Sigmoid colon (tissue), 3 donors: ENCODE measurements around the gene POLRMT.

Experiments used
- POLR2A ChIP-seq, 2 donors: fragments of 450-650 bp; IDR thresholded peaks; one replicate each; pipeline ENCODE4 v1.6.1; 2016; ENCODE audit warnings: antibody characterized with exemption in 2 of 2, mild to moderate bottlenecking in 2 of 2, moderate library complexity in 2 of 2
- TF ChIP-seq, protein P1 (sequence below), 4 experiments: fragments of 450-650 bp in 3 of 4; fragments of 200-600 bp in 1 of 4; IDR thresholded peaks; one replicate each; pipeline ENCODE4 v1.5.1; 2016 to 2019; ENCODE audit warnings: antibody characterized with exemption in 4 of 4, mild to moderate bottlenecking in 3 of 4, moderate library complexity in 2 of 4

DNA sequence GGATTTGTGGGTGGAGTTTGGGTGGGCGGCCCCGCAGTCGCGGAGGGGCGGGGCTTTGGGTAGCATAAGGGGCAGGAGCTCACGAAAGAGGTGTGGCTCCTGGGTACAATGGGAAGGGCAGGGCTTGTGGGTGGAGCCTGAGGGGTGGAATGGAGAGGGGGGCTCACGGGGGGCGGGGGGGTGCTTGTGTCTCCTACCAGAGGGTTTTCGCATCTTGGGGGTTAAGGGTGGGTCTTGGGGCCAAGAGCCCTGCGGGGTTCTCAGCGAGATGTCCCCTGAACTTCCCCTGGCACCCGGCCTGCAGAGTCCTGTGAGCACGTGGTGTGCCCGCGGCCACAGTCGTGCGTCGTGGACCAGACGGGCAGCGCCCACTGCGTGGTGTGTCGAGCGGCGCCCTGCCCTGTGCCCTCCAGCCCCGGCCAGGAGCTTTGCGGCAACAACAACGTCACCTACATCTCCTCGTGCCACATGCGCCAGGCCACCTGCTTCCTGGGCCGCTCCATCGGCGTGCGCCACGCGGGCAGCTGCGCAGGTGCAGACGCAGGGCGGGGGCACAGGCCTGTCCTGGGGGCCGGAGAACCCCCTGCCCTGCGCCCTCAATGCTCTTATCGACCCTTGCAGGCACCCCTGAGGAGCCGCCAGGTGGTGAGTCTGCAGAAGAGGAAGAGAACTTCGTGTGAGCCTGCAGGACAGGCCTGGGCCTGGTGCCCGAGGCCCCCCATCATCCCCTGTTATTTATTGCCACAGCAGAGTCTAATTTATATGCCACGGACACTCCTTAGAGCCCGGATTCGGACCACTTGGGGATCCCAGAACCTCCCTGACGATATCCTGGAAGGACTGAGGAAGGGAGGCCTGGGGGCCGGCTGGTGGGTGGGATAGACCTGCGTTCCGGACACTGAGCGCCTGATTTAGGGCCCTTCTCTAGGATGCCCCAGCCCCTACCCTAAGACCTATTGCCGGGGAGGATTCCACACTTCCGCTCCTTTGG, 48.0 kb upstream of the POLRMT start:
- TF ChIP-seq, protein P1, sequence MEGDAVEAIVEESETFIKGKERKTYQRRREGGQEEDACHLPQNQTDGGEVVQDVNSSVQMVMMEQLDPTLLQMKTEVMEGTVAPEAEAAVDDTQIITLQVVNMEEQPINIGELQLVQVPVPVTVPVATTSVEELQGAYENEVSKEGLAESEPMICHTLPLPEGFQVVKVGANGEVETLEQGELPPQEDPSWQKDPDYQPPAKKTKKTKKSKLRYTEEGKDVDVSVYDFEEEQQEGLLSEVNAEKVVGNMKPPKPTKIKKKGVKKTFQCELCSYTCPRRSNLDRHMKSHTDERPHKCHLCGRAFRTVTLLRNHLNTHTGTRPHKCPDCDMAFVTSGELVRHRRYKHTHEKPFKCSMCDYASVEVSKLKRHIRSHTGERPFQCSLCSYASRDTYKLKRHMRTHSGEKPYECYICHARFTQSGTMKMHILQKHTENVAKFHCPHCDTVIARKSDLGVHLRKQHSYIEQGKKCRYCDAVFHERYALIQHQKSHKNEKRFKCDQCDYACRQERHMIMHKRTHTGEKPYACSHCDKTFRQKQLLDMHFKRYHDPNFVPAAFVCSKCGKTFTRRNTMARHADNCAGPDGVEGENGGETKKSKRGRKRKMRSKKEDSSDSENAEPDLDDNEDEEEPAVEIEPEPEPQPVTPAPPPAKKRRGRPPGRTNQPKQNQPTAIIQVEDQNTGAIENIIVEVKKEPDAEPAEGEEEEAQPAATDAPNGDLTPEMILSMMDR (IDR thresholded peaks at IDR 0.05) = no peak
- TF ChIP-seq POLR2A (IDR thresholded peaks at IDR 0.05) = no peak
